ENCODE measurements around the gene SSR2.

- TF ChIP-seq POLR2A (IDR thresholded peaks at IDR 0.05; ENCODE audit: low read depth), result no peak
- TF ChIP-seq POLR2AphosphoS5 (IDR thresholded peaks at IDR 0.05), result no peak
- TF ChIP-seq CTCF (IDR thresholded peaks at IDR 0.05), result no peak
Measured at GRCh38 chr1:156024801-156025200, 4.0 kb upstream of the SSR2 start.

All from esophagus muscularis mucosa (tissue), 3 donors.